ENCODE measurements around the gene TMEM106C. TPM values are rescaled to one million over a fixed set of nuclear protein-coding genes. Genes with fewer than 3 reads are reported as not detected.
A peak's percentile ranks its signal among the peaks of the same experiment; 100 is the strongest.

TMEM106C gene
- total and polyA plus RNA-seq, 2 of the 13 experiments (the other 11 are each of a cell fraction or from before 2014, with no cell fraction given) = 132 to 192 TPM

DNA sequence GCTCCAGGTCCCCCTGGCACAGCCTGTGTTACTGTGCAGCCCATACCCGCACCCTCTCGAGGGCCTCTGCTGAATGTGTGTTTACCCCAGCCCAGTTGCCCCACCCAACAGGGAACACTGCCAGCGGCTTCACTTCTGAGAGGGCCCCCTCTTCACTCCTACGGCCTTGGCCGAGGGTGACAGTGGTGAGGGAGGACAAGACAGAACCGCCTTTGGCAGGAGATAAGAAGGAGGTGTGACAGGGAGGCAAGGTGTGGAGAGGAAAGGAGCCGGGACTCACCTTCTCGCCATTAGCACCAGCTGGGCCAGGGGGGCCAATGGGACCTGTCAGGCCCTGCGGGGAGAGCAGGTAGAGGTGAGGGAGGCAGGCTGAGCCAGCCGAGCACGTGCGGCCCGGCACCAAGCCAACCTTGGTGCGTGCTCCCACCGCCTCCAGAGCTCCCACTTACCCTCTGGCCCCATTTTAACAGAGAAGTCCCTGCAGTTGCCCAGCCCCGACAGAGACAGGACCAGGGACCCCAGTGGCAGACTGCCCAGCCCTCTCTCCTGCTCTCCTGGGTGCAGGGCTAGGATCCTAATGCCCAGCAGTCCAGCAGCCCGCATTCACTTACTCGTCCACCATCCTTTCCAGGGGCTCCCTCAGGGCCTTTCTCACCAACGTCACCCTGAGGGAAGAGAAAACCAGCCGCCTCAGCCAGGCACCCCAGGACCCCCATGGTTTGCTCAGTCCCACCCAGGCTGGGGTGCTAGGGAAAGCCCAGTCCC, 18.3 kb downstream of the TMEM106C start (continued):
- 0 out of 2 replicates have a peak, but pooled peaks have one; percentile 6 for TF ChIP-seq MTA1 (CRISPR knock-in tag; IDR thresholded peaks at IDR 0.05; ENCODE audit: borderline replicate concordance)
- no peak for TF ChIP-seq TEAD3 (CRISPR knock-in tag; optimal IDR thresholded peaks at IDR 0.05; ENCODE audit: borderline replicate concordance)
- TF ChIP-seq TCF7 (IDR thresholded peaks at IDR 0.05; ENCODE audit: low read depth) = peak; percentile 15; the same call in 1 of the 2 replicates
- TF ChIP-seq RXRA (CRISPR knock-in tag; IDR thresholded peaks at IDR 0.05) = peak; percentile 15; the same call in 1 of the 2 replicates
- no peak for TF ChIP-seq ZNF619 (CRISPR knock-in tag; IDR thresholded peaks at IDR 0.05)
- no peak for TF ChIP-seq HNRNPK (IDR thresholded peaks at IDR 0.05; ENCODE audit: low read depth, low read length, poor library complexity, severe bottlenecking)
- TF ChIP-seq, protein P1, sequence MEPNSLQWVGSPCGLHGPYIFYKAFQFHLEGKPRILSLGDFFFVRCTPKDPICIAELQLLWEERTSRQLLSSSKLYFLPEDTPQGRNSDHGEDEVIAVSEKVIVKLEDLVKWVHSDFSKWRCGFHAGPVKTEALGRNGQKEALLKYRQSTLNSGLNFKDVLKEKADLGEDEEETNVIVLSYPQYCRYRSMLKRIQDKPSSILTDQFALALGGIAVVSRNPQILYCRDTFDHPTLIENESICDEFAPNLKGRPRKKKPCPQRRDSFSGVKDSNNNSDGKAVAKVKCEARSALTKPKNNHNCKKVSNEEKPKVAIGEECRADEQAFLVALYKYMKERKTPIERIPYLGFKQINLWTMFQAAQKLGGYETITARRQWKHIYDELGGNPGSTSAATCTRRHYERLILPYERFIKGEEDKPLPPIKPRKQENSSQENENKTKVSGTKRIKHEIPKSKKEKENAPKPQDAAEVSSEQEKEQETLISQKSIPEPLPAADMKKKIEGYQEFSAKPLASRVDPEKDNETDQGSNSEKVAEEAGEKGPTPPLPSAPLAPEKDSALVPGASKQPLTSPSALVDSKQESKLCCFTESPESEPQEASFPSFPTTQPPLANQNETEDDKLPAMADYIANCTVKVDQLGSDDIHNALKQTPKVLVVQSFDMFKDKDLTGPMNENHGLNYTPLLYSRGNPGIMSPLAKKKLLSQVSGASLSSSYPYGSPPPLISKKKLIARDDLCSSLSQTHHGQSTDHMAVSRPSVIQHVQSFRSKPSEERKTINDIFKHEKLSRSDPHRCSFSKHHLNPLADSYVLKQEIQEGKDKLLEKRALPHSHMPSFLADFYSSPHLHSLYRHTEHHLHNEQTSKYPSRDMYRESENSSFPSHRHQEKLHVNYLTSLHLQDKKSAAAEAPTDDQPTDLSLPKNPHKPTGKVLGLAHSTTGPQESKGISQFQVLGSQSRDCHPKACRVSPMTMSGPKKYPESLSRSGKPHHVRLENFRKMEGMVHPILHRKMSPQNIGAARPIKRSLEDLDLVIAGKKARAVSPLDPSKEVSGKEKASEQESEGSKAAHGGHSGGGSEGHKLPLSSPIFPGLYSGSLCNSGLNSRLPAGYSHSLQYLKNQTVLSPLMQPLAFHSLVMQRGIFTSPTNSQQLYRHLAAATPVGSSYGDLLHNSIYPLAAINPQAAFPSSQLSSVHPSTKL (CRISPR knock-in tag; IDR thresholded peaks at IDR 0.05) = peak; percentile 32; the same call in 1 of the 2 replicates
- TF ChIP-seq, protein P2, sequence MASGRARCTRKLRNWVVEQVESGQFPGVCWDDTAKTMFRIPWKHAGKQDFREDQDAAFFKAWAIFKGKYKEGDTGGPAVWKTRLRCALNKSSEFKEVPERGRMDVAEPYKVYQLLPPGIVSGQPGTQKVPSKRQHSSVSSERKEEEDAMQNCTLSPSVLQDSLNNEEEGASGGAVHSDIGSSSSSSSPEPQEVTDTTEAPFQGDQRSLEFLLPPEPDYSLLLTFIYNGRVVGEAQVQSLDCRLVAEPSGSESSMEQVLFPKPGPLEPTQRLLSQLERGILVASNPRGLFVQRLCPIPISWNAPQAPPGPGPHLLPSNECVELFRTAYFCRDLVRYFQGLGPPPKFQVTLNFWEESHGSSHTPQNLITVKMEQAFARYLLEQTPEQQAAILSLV (CRISPR knock-in tag; IDR thresholded peaks at IDR 0.05; ENCODE audit: borderline replicate concordance) = 0 out of 2 replicates have a peak, but pooled peaks have one; percentile 28
- TF ChIP-seq TBX2 (CRISPR knock-in tag; IDR thresholded peaks at IDR 0.05; ENCODE audit: borderline replicate concordance) = peak; percentile 62; the same call in 1 of the 2 replicates
- TF ChIP-seq, protein P3, sequence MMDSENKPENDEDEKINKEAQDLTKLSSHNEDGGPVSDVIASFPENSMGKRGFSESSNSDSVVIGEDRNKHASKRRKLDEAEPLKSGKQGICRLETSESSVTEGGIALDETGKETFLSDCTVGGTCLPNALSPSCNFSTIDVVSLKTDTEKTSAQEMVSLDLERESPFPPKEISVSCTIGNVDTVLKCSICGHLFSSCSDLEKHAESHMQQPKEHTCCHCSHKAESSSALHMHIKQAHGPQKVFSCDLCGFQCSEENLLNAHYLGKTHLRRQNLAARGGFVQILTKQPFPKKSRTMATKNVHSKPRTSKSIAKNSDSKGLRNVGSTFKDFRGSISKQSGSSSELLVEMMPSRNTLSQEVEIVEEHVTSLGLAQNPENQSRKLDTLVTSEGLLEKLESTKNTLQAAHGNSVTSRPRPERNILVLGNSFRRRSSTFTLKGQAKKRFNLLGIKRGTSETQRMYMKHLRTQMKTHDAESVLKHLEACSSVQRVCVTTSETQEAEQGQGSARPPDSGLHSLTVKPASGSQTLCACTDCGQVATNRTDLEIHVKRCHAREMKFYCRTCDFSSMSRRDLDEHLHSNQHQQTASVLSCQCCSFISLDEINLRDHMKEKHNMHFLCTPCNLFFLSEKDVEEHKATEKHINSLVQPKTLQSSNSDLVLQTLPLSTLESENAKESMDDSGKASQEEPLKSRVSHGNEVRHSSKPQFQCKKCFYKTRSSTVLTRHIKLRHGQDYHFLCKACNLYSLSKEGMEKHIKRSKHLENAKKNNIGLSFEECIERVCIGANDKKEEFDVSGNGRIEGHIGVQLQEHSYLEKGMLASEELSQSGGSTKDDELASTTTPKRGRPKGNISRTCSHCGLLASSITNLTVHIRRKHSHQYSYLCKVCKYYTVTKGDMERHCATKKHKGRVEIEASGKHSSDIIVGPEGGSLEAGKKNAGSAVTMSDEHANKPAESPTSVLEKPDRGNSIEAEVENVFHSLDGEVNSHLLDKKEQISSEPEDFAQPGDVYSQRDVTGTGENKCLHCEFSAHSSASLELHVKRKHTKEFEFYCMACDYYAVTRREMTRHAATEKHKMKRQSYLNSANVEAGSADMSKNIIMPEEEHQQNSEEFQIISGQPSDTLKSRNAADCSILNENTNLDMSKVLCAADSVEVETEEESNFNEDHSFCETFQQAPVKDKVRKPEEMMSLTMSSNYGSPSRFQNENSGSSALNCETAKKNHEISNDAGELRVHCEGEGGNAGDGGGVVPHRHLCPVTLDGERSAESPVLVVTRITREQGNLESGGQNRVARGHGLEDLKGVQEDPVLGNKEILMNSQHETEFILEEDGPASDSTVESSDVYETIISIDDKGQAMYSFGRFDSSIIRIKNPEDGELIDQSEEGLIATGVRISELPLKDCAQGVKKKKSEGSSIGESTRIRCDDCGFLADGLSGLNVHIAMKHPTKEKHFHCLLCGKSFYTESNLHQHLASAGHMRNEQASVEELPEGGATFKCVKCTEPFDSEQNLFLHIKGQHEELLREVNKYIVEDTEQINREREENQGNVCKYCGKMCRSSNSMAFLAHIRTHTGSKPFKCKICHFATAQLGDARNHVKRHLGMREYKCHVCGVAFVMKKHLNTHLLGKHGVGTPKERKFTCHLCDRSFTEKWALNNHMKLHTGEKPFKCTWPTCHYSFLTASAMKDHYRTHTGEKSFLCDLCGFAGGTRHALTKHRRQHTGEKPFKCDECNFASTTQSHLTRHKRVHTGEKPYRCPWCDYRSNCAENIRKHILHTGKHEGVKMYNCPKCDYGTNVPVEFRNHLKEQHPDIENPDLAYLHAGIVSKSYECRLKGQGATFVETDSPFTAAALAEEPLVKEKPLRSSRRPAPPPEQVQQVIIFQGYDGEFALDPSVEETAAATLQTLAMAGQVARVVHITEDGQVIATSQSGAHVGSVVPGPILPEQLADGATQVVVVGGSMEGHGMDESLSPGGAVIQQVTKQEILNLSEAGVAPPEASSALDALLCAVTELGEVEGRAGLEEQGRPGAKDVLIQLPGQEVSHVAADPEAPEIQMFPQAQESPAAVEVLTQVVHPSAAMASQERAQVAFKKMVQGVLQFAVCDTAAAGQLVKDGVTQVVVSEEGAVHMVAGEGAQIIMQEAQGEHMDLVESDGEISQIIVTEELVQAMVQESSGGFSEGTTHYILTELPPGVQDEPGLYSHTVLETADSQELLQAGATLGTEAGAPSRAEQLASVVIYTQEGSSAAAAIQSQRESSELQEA (CRISPR knock-in tag; IDR thresholded peaks at IDR 0.05; ENCODE audit: not compliant biosample characterization) = no peak
- TF ChIP-seq SP5 (CRISPR knock-in tag; IDR thresholded peaks at IDR 0.05; ENCODE audit: borderline replicate concordance, low read depth) = peak; percentile 70; the same call in 1 of the 2 replicates
- TF ChIP-seq HMG20A (CRISPR knock-in tag; IDR thresholded peaks at IDR 0.05; ENCODE audit: borderline replicate concordance) = 0 out of 2 replicates have a peak, but pooled peaks have one; percentile 31
- TF ChIP-seq, protein P4, sequence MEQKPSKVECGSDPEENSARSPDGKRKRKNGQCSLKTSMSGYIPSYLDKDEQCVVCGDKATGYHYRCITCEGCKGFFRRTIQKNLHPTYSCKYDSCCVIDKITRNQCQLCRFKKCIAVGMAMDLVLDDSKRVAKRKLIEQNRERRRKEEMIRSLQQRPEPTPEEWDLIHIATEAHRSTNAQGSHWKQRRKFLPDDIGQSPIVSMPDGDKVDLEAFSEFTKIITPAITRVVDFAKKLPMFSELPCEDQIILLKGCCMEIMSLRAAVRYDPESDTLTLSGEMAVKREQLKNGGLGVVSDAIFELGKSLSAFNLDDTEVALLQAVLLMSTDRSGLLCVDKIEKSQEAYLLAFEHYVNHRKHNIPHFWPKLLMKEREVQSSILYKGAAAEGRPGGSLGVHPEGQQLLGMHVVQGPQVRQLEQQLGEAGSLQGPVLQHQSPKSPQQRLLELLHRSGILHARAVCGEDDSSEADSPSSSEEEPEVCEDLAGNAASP (CRISPR knock-in tag; IDR thresholded peaks at IDR 0.05; ENCODE audit: borderline replicate concordance) = 0 out of 2 replicates have a peak, but pooled peaks have one; percentile 17

Measured in HepG2 (cell line).